ENCODE data around the gene UBE3D. TPM values are rescaled to one million over a fixed set of nuclear protein-coding genes. Genes with fewer than 3 reads are reported as not detected.
"Not testable (repeated sequence)": the region's sequence is repeated elsewhere in the genome, so short reads cannot be mapped to it uniquely, and the experiment has no call there.

UBE3D gene
- total RNA-seq, 1 donor from 2014 or later: 5.4 TPM

DNA sequence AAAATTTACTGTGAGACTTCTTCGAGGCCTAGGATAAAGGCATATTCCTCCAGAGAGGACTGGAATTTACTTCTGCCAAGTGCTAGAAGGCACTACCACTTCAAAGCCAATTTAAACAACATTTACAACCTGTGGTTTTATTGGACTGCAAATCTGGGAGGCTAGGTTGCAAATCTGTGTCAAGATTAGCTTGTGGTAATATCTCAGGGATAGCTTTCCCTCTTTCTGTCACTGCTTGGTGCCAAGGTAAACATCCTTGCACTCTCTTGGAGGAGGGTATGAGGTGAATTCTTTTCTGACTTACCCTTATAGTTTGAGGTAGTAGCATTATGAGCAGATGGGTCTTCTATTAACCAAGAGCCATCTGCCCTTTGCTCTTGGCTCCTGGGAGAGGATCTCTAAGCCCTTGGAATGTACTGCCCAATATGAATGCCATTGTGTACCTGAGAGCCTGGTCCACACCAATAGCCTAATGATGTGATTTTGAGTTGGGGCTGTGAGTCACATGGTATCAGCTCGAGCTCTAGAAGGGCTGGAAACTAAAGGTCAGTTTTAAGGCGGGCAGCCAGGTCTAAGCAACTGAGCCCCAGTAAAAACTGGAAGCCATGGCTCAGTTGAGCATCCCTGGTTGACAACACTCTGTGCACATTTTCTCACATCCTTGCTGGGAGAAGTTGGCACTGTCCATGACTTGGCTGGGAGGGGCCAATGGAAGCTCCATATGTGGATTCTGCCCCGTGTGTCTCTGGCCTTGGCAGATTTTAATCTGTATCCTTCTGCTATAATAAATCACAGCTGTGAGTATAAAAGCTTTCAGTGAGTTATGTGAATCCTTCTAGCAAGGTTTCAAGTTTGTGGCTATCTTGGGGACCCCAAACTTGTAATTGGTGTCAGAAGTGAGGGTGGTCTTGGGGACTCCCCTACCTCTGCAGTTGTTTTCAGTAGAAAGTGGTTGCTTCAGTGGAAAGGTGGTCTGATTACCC is 188.1 kb downstream of the UBE3D start:
- intact Hi-C loops (cut with micrococcal nuclease): no loop called here

DNA sequence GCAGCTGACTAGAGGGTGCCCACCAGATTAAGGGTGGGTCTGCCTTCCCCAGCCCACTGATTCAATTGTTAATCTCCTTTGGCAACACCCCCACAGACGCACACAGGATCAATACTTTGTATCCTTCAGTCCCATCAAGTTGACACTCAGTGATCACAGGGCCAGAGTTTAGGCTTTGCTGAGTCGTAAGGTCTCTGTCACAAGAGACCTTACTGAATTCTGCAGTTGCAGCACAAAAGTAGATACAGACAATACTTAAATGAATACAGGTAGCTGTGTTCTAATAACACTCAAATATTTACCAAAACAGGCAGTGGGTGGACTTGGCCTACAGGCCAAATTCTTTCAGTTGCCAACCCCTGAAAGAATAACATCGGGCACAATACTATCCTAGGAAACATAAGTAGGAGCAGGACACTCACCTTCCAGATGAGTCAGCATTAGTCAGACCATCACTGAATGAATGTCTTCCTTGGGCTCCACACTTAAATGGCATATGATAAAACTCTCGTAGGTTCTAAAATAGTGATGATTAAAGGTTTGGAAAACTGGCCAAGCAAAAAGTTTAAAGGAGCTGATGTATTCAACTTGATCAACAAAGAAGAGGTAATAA is 190.0 kb downstream of the UBE3D start:
- intact Hi-C loops (cut with micrococcal nuclease): no loop called here

DNA sequence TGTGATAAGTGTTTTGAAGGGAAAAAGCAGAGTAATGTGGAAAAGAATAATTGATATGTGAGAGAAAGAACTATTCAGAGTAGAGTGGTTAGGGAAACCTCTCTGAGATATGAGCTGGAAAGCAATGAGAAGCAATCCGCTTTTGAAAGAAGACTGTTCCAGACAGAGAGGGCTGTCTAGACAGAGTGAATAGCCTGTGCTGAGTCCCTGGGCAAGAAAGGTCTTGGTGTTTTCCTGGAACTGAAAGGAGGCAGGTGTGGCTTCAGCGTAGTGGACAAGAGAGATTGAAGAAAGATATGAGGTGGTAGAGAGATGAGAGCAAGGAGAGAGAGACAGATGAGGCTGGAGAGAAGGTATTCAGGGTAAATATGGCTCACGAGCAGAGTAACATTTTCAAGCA is 190.8 kb downstream of the UBE3D start:
- intact Hi-C loops (cut with micrococcal nuclease): no loop called here

DNA sequence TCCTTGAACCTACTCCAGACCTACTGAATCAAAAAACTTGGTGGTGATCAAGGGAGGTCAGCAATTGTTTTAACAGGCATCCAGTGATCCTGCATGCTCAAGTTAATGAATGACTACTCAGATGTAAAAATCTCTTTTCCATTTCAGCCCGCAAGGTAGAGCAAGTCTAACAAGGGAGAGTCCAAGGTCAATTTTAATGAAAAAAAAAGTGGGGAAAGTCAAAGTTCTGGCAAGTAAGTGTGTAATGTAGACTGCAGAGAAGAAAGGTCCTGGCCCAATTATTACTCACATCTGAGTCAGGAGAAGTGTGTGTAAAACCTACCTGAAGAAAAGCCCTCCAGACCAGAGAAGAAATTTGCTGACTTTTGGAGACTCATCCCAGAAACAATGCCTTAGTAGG is 193.5 kb downstream of the UBE3D start:
- intact Hi-C loops (cut with micrococcal nuclease): no loop called here

DNA sequence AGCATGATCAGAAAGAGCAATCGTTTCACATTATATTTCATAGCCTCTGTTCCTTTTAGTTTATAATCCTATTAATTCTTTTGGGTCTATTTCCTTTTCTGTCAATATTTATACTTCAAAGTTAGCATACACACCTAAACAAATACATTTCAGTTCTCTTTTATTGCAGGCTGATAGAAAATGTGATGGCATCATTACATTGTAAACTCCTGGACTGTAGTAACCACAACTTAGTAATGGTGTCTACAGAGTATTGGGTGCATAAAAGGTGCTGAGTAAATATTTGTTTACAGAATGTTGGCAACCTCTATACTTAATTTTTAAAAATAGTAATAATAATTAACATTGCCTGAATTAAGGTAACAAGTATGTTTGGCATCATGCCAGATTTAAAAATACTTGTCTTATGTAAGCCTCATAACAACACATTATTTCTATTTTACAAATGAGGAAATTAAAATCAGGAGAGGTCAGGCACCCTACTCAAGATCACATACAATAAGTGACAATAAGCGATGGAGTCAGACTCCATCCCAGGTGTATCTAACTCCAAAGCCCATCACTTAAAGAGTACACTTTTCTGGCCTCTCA is 195.0 kb downstream of the UBE3D start:
- intact Hi-C loops (cut with micrococcal nuclease): no loop called here

DNA sequence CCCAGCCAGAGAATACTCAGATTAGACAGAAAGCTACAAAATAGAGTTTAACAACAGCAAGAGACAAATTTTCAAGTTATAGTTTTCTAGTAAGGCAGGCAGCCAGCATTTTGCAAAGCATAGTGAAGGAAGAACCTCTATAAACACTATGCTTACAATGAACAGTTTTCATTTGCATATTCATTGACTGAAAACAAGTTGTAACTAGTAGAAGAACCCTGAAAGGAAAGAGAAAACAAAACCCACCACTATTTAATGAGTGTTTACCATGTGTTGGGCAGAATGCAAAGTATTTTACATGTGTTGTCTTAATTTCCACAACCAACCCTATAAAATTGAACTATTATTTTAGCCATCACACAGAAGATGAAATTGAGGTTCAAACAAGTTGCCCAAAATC is 196.1 kb downstream of the UBE3D start:
- intact Hi-C loops (cut with micrococcal nuclease): no loop called here

DNA sequence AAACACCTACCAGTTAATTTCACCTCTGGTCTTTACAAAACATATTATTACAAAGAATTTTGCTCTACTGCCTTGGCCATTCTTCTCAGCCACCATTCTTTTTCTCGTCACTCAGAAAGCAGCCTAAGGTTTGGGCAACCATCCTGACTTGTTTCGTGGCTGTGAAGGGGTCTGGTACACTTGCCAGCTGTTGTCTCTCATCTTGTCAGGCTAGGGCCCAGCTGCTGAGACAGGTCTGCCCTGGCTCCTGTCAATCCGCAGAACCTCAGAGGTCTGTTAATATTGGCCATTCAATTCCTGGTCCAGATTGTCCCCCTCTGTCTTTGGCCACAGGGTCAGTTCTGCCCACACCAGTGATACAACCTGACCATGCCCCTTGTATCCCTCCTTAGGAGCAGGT is 197.7 kb downstream of the UBE3D start:
- intact Hi-C loops (cut with micrococcal nuclease): no loop called here

DNA sequence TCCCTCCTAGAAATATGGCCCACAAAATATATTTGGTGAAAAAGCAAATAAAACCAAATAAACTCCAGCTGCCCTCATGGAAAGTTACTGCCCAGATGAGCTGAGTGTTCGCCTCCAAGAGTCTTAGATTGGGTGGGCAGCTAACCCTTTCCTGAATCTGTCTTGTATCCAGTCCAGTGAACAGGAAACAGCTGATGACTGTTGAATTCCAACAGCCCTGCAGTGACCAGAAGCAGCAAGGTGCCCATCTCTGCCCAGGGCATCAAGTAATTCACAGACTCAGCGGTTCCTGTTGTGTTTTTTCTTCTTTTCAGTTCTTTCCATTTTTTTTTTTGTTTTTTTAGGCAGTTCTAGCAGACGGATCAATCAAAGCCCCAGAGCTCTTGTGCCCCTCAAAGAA is 199.2 kb downstream of the UBE3D start:
- intact Hi-C loops (cut with micrococcal nuclease): no loop called here

DNA sequence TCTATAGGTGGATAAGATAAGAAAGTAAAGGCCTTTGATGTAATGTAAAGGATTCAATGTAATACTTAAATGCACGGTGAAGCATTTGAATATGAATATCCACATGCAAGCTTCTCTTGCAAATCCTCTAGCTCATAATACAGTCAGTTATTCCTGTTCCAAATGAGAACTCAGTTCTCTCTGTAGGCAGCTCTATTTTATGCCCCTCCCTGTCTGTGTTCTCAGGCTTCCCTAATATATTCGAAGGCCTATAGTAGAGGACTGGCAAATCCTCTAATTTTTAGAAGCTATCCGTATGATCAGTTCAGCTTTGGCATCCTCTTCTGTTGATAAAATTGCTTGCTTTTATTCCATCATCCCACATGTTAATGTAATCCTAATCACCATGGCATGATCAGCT is 200.2 kb downstream of the UBE3D start:
- intact Hi-C loops (cut with micrococcal nuclease): no loop called here

DNA sequence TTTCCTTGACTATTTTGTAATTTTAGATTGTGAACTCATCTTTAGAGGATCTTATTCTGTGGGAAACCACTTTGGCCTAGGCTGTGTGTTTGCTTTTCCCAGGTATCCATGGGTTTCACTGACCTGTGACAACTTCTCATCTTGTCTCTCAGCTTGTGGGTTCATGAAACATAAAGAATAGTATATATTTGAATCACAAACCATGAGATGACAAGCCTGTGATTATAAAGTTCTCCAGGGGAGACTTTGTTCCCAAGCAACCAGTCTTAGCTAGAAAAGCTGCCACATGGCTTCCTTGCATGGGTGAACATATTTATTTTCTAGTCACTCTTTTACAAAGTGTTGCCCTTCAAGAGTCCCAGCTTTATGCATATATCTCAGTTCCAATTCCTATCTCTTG is 201.9 kb downstream of the UBE3D start:
- intact Hi-C loops (cut with micrococcal nuclease): no loop called here

DNA sequence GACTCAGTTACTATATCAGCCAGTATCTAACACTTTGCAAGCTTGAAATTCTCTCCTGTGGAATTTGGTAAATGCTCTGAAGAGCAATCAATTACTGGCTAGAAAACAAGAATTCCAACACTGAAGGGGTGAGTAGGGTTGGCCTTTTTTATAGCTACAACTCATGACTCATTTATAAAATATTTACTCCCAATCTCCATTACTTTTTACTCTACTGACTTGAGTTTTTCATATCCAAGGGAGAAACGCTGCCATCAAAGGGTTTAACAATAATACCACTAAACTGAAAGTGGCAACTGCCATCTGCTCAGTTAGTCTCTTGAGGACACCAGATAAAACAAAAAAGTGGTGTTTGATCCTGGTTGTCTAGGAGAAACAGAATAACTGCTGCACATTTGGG is 203.1 kb downstream of the UBE3D start:
- intact Hi-C loops (cut with micrococcal nuclease): no loop called here

DNA sequence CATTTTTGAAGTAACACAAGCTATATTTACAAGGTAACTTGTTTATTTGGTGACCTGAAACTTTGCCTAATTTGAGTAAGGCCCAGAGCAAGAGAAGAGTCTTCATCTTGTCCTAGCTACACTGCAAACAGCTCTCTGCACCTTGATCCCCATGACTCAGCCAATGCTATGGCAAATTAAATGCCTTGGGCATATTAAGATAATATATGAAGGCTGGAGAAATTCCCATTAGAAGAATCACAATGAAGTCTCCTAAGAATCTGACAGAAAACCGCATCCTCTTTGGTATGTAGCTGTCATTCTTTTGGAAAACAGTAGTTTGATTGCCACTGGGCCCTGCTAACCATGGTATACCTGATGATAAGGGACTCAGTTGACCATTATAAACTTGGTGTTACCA is 204.5 kb downstream of the UBE3D start:
- intact Hi-C loops (cut with micrococcal nuclease): no loop called here

DNA sequence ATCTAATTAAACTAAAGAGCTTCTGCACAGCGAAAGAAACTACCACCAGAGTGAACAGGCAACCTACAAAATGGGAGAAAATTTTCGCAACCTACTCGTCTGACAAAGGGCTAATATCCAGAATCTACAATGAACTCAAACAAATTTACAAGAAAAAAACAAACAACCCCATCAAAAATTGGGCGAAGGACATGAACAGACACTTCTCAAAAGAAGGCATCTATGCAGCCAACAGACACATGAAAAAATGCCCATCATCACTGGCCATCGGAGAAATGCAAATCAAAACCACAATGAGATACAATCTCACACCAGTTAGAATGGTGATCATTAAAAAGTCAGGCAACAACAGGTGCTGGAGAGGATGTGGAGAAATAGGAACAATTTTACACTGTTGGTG is 209.6 kb downstream of the UBE3D start:
- intact Hi-C loops (cut with micrococcal nuclease): not testable (repeated sequence)

DNA sequence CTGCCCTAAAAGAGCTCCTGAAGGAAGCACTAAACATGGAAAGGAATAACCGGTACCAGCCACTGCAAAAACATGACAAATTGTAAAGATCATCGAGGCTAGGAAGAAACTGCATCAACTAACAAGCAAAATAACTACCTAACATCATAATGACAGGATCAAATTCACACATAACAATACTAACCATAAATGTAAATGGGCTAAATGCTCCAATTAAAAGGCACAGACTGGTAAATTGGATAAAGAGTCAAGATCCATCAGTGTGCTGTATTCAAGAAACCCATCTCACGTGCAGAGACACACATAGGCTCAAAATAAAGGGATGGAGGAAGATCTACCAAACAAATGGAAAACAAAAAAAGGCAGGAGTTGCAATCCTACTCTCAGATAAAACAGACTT is 212.7 kb downstream of the UBE3D start:
- intact Hi-C loops (cut with micrococcal nuclease): not testable (repeated sequence)

DNA sequence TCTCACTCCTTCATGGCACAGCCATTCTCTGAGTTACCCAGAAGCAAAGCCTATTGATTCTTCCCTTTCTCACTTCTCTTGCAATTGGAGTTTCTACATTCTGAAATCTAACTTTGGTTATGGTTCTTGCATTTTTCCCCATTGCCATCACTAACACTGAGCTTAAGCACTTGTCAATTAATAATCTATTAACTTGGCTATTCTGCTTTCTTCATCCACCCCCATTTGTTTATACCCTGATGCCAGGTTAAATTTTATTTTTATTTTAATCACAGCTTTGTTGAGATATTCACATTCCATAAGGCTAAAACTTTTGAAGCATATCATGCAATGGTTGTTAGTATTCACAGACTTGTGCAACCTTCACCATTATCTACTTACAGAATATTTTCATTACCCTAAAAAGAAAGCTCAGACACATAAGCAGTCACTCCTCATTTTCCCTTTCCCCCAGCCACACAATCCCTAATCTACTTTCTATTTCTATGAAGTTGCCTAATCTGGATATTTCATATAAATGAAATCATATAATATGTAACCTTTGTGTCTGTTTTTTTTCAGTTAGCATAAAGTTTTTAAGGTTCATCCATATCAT is 222.3 kb downstream of the UBE3D start:
- intact Hi-C loops (cut with micrococcal nuclease): no loop called here

DNA sequence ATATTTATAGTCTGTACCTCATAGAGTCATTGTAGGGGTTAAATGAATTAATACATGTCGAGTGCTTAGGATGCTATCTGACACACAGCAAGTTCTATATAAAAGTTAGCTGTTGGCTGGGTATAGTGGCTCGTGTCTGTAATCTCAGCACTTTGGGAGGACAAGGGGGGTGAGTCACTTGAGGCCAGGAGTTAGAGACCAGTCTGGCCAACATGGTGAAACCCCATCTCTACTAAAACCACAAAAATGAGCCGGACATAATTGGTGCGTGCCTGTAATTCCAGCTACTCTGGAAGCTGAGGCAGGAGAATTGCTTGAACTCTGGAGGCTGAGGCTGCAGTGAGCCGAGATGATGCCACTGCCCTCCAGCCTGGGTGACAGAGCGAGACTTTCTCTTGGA is 222.9 kb downstream of the UBE3D start:
- intact Hi-C loops (cut with micrococcal nuclease): no loop called here

Other genes starting within 250 kb of the UBE3D start
- gene DOP1A, start 1.8 kb upstream of the UBE3D start, total RNA-seq: 15.0 and 17.4 TPM in 2 replicates
- 16.1 and 20.2 TPM in 2 replicates for gene PGM3, start 127.4 kb upstream of the UBE3D start, total RNA-seq
- 1.4 TPM in 2 replicates for gene RWDD2A, start 127.5 kb upstream of the UBE3D start, total RNA-seq